ENCODE measurements around the gene PCDH12.

DNA sequence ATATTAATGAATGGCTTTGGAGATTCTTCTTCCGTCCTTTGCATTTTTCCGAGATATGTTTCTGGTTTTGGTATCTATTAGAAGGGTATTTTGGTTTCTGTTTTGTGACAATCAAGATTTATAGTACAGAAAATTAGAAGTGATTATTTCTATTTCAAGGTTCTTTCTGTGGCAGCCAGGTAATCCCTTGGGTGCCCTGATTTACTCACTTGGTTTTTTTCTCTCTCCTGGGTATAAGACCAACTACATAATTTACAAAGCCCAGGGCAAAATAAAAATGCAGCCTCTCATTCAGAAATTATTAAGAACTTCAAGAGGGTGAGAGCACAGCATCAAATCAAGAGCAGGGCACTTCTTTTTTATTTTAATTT, 8.9 kb upstream of the PCDH12 start:
- no peak for TF ChIP-seq POLR2A (IDR thresholded peaks at IDR 0.05)
- TF ChIP-seq, protein P1, sequence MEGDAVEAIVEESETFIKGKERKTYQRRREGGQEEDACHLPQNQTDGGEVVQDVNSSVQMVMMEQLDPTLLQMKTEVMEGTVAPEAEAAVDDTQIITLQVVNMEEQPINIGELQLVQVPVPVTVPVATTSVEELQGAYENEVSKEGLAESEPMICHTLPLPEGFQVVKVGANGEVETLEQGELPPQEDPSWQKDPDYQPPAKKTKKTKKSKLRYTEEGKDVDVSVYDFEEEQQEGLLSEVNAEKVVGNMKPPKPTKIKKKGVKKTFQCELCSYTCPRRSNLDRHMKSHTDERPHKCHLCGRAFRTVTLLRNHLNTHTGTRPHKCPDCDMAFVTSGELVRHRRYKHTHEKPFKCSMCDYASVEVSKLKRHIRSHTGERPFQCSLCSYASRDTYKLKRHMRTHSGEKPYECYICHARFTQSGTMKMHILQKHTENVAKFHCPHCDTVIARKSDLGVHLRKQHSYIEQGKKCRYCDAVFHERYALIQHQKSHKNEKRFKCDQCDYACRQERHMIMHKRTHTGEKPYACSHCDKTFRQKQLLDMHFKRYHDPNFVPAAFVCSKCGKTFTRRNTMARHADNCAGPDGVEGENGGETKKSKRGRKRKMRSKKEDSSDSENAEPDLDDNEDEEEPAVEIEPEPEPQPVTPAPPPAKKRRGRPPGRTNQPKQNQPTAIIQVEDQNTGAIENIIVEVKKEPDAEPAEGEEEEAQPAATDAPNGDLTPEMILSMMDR (IDR thresholded peaks at IDR 0.05) = no peak

Data from heart left ventricle (tissue), 13 donors.